GM12874 (cell line): Measurements from ENCODE around the gene POLE.

ENCODE experiments used
- CTCF ChIP-seq: IDR thresholded peaks from 2 replicates; pipeline ENCODE4 v1.5.1; 2011; ENCODE audit warnings: low read depth, mild to moderate bottlenecking, control low read depth, low read length, moderate library complexity; ENCODE audit not compliant: insufficient read depth

POLE gene

GRCh38 chr12:132591107-132591935 is 95.8 kb downstream of the POLE start:
- no peak for TF ChIP-seq CTCF

- TF ChIP-seq CTCF, result no peak
Observed at GRCh38 chr12:132588821-132589669, 98.1 kb downstream of the POLE start.

GRCh38 chr12:132588319-132588718 is 98.8 kb downstream of the POLE start:
- TF ChIP-seq CTCF, result no peak

- no peak for TF ChIP-seq CTCF
Observed at GRCh38 chr12:132587781-132588180, 99.4 kb downstream of the POLE start.

GRCh38 chr12:132586929-132587328 is 100.2 kb downstream of the POLE start:
- no peak for TF ChIP-seq CTCF

GRCh38 chr12:132585177-132585576 is 102.0 kb downstream of the POLE start:
- TF ChIP-seq CTCF, result no peak

GRCh38 chr12:132584429-132584828 is 102.7 kb downstream of the POLE start:
- no peak for TF ChIP-seq CTCF
